DND-41 (cell line): ENCODE data around the gene INPP5A.

Source experiments
- EZH2 ChIP-seq: IDR thresholded peaks from 3 replicates; pipeline ENCODE4 v1.6.1; 2012; ENCODE audit warnings: borderline replicate concordance, low read depth, mild to moderate bottlenecking, moderate library complexity, low read length, inconsistent platforms; ENCODE audit not compliant: severe bottlenecking
- TF ChIP-seq, protein P1 (sequence below): IDR thresholded peaks from 2 replicates; pipeline ENCODE4 v1.5.1; 2012; ENCODE audit warnings: borderline replicate concordance, low read length, moderate library complexity, mild to moderate bottlenecking; ENCODE audit not compliant: poor library complexity, severe bottlenecking; ENCODE audit errors: extremely low read depth

DNA sequence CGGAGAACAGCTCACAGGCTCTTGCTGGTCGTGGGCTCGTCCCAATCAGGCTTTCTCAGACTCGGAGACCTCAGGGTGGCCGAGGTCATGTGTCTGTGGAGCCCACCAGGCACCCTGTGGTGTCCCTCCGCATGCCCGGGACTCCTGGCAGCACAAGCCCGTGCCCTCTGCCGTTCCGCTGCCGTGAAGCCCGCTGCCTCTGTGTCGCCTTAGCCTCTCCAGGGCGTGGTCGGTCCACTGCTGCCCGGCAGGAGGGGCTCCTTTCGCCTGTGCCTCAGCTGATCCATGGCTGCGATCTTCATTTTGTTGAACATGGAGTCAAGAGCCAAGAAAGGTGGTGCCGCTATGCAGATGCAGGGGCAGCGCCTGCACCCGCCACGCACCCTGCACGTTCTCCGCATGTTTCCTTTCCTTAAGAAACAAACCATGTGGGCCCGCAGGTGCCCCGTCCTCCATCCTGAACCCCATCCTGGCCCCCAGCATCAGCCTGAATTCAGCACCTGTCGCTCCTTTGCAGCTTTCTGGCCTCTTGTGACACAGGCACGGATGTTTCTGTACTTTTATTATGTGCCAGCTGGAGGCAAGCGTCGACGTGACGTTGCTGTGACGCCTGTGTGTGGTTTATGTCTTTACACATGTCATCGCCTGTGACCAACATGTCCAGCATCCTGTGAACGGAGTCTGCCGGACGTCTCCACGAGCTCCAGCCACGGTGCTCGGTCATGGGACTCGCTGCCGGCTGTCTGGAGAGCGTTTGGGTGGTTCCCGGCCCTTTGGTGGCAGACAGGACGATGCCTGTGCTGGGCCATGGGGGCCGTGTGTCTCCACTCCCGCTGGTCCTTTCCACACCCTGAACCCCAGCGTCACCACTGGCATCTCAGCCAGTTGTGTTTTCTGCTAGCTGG lies 178.4 kb downstream of the INPP5A start:
- TF ChIP-seq, protein P1, sequence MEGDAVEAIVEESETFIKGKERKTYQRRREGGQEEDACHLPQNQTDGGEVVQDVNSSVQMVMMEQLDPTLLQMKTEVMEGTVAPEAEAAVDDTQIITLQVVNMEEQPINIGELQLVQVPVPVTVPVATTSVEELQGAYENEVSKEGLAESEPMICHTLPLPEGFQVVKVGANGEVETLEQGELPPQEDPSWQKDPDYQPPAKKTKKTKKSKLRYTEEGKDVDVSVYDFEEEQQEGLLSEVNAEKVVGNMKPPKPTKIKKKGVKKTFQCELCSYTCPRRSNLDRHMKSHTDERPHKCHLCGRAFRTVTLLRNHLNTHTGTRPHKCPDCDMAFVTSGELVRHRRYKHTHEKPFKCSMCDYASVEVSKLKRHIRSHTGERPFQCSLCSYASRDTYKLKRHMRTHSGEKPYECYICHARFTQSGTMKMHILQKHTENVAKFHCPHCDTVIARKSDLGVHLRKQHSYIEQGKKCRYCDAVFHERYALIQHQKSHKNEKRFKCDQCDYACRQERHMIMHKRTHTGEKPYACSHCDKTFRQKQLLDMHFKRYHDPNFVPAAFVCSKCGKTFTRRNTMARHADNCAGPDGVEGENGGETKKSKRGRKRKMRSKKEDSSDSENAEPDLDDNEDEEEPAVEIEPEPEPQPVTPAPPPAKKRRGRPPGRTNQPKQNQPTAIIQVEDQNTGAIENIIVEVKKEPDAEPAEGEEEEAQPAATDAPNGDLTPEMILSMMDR: no peak
- no peak for TF ChIP-seq EZH2
